ENCODE measurements around the gene PER1. TPM values are rescaled to one million over a fixed set of nuclear protein-coding genes. Genes with fewer than 3 reads are reported as not detected.

The PER1 gene
- total RNA-seq, 1 donor from 2014 or later, result 34.5 TPM

DNA sequence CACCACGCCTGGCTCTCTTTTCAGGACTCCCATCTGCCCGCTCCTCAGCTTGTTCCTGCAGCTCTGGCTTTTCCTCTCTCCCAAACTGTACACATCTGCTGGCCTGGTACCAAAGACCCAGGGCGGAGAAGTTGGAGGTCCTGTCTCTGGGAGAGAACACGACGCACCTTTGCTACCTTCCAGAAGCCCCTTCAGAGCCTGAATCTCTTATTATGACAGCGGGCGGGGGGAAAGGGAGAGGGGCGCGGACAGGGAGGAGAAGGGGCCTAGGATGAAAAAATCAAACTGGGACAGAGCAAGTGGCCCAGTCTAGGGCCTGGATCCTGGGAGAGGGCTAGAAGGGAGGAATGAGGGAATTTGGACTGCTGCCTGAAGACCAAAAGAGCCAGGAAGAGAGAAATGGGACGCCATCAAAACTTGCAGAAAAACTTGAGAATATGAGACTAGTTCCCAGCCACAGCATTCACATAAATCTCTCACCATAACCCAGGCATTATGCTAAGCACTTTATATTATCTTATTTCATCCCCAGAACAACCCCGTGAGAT is 2.5 kb upstream of the PER1 start:
- DNase-seq (ENCODE audit: low read depth), result no peak

DNA sequence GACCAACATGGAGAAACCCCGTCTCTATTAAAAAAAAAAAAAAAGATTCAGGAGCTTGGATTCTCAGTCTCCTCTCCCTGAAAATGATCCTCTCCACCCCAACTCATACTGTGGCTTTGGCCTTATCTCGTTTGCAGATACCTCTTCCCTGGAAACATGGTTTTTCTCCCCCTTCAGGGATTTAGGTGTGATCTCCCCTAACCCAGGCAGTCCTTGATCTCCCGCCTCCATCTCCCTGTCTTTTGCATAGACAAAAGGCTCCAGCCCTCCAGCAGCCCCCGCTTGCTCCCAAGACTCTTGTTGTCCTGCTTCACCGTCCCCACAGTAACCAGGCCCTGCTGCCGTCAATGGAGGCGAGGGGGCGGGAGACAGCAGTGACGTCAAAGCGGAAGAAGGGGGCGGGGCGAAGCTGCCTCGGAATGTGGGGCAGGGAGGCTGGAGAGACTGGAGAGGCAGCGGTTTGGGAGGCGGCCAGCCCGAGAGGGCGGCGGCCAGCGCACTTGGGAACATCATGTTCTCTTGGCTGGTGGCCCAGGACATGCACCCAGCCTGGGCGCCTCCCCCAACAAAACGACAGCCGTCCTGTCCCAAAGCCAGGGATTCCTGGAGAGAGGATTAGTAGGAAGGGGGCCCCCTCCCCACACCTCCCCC is 1.9 kb upstream of the PER1 start:
- peak; percentile 95 for DNase-seq (ENCODE audit: low read depth)

DNA sequence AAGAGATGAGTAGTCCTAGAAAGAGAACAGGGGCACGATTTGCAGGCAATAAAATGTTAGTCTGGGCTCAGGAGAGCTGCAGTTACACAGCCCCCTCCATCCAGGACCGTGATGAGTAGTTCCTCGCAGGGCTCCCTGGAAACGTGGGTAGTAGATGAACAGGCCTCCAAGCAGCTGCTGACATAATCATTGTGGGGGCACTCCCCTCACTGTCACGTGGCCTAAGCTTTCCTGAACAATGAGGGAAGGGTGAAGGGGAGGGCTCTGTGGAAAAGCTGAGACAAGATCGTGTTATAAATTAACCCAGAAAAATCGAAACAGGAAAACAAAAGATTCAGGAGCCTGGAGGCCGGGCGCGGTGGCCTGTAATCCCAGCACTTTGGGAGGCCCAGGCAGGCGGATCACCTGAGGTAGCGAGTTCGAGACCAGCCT is 1.3 kb upstream of the PER1 start:
- peak; percentile 99 for DNase-seq (ENCODE audit: low read depth)

DNA sequence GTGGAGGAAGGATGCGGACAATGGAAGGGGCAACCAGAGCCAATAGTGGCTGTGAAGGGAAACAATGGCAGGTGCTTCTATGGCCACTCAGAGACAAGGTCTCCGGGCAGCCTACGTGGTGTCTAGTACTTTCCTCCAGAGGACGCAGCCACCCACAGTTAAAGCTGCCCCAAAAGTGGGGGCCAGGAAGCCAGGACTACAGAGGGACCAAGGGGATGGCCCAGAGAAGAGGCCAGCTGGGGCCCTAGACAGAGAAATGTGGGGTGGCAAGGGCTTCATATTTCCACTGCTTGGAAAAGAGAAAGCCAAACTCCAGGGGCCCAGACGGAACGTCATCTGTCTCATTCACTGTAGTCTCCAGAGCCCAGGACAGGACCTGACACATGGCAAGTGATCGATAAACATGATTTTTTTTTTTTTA is 837 bp upstream of the PER1 start:
- no peak for DNase-seq (ENCODE audit: low read depth)

DNA sequence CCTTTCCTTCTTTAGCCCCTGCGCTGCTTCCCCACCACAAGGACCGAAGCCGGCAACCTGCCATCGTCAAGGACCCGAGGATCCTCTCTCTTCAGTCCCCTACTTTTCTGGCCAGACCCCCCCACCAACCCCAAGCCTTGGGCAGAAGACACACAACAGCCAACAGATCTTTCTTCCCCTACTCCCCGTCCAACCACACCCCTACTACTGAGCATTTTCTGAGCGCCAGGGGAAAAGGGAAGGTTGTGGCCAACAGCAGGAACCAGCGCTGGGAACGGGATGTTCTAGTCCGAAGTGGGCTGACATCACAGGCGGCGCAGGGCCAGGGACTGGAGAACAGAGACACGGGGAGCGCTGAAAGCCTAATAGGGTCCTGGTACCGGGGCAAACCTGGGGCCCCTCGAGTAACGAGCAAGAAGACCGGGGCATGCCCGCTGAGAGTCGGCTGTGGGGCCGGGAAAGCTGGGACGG is 528 bp downstream of the PER1 start:
- DNase-seq (ENCODE audit: low read depth), result peak; percentile 26

DNA sequence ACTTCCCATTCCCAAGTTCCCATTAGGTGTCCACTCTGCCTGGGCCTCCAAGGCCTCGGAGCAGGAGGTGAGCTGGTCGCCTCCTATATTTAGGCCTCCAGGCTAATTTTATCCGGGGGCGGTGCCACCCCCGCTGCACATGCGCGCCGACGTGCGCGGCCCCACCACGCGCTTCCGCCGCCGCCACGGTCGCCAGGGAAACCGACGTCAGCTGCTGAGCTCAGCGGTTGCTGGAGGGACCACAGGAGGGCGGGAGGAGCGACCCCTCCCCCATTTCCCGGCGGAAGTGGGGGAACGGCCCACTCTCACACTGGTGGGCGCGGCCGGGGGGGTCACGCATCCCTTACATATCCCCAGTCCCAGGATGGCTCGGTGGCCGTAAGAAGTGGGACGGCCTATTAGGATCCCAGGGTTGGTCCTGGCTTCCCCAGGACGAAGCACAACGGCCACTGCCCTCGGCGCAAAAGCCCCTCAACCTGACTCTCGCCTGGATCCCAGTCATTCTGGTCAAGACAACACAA is 1.0 kb downstream of the PER1 start:
- DNase-seq (ENCODE audit: low read depth), result peak; percentile 62

DNA sequence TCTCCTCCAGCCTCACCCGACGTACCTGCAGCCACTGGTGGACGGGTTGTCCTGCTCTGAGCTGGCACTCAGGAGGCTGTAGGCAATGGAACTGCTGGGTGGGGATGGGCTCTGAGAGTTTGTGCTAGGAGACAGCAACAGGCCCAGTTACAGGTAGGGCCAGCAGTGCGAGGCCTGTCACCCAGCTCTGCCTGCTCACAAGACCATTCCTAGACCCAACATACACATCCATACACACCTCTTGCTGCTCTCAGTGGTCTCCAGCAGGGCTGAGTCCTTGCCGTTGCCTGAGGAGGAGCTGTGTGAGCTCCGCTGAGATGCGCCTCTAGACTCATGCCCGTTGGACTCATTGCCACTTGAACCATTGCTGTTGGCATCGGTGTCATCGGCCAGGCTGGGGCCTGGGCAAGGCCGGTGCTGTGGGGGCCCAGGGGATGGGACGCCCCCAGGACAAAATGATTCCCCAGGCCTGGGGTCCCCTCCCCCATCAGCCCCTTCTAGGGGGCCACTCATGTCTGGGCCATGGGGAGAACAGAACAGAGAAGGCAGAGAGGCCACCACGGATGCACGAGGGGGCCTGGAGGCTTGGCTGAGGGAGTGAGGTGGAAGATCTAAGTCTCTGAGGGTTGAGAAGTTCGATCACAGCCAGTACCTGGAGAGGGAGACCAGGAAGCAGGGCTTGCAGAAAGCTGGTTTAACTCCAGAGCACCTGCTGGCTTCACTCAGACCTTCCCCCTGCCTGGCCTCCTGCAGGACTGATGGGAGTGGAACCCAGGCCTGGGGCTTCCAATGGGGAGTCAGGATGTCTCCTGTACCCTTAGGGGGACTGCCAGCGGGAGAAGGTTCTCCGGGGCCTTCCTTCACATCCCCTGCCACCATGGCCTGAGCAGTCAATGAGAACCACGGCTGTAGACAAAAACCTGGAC is 1.7 kb downstream of the PER1 start:
- no peak for DNase-seq (ENCODE audit: low read depth)

DNA sequence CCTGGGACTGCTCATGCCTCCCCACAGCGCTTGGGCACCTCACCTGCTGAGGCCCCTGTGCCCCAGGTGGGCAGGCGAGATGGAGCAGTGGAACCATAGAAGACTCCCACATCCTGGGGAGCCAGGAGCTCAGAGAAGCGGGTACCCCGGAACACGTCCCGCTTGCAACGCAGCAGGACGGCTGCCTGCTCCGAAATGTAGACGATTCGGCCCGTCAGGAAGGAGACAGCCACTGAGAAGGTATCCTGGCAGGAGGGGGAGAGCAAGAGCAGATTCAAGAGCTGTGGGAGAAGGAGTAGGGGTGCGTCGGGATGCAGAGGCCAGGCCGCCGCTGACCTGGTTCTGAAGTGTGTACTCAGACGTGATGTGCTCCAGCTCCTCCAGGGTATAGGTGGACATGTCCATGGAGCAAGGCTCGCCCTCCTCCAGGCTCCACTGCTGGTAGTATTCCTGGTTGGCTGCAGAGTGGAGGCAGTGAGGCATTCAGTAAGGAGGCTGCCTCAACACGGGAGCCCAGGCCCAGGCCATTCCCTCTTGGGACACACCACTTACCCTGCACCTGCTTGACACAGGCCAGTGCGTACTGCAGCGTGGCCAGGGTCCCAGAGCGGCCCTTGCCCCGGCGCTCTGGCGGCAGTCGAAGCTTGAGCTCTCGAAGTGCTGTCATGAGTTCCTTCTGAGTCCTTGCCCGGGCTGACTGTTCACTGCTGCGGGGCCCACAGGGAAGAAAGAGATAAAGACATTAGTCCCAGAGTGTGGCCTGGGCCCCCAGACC is 2.6 kb downstream of the PER1 start:
- no peak for DNase-seq (ENCODE audit: low read depth)

DNA sequence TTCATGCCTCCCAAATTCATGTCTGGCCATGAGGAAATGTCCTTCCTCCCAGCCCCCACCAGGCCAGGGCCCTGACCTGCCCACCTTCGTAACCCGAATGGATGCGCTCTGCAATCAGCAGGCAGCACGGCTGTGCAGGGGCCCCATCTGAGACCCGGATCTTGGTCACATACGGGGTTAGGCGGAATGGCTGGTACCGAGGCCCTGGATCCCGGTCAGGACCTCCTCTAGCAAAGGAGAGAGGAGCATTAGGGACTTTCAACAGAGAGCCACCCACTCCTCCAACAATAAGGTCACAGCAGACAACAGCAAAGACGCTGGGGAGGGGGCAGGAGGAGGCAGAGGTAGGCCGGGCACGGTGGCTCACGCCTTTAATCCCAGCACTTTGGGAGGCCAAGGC is 3.6 kb downstream of the PER1 start:
- DNase-seq (ENCODE audit: low read depth), result no peak

DNA sequence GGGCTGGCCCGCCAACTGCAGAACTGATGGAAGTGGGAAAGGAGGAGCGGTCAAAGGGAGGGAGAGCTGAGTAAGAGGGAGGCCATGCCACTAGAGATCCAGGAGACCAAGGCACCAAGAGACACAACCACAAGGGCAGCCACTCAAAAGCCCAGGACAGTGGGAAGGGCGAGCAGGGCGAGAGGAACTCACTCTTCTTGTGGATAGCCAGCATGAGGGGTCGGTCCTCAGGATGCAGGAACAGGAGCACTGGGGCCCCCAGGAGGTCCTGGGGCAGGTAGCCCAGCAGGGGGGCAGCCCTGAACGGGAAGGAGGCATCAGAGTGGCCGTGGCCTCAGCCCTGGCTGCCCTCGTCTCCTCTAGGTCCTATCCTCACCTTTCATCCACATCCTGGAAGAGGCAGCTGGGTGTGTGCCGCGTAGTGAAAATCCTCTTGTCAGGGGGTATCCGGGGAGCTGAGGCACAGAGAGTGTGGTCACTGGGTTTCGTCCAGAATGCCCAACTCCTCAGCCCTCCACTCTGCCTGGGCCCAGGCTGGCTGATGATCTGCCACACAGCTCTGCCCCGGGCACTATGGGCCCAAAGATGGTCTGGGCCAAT is 4.3 kb downstream of the PER1 start:
- no peak for DNase-seq (ENCODE audit: low read depth)

DNA sequence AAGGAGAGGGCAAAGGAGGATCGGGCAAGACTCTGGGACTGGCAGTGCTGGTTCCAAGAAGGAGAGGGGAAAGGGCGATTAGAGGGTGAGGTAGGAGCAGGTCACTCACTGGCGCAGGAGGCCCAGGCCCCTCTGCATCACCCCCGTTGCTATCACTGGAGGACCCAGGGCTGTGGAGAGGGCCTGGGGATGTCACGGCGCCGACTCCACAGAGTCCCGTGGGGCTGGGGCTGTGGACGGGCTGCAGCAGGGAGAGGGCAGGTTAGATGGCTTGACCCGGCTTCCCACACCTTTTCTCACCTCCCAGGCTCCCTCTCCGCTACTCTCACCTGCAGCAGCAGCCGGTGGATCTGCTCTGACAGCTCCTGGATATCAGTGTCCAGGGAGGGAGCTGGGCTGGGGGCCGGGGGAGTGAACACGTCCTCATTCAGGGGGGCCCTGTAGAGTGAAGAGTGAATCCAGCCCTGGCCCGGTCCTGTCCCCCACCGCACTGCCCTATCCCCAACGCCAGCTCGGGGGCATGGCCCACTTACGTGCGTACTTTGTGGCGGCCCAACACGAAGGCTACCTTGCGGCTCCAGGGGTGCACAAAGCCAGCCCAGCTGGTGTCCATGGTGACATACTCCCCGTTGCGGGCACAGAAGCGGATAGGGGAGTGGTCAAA is 4.9 kb downstream of the PER1 start:
- DNase-seq (ENCODE audit: low read depth), result no peak

DNA sequence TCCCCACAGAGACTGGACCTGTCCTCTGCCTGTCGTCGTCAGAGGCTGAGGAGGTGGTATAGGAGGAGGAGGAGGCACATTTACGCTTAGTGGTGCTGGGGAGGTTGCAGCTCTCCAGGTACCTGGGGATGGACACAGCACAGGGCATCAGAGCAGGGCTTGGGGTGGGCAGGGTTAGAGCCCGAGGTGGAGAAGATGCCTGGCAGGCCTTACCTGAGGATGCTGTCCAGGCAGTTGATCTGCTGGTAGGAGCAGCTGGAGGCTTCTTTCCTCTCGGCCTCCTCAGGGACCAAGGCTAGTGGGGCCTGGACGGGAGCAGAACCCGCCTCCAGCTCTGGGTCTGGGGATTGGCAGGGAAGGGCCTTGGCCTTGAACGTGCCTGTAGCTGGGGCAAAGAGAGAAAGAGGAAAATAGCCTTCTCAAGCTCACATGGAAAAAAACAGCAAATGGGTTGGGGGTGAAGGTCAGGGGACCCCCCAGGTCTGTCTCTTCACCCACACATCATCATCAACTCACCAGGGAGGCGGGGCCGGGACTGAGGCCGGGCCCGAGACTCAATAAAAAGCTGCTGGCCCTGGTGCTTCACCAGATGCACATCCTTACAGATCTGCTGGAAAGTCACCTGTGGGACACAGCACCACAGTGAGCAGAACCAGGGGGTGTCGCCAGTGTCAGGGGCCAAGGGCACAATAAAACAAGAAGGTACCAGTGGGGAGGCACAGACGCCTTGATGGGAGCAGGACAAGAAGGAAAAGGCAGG is 5.6 kb downstream of the PER1 start:
- DNase-seq (ENCODE audit: low read depth), result no peak

DNA sequence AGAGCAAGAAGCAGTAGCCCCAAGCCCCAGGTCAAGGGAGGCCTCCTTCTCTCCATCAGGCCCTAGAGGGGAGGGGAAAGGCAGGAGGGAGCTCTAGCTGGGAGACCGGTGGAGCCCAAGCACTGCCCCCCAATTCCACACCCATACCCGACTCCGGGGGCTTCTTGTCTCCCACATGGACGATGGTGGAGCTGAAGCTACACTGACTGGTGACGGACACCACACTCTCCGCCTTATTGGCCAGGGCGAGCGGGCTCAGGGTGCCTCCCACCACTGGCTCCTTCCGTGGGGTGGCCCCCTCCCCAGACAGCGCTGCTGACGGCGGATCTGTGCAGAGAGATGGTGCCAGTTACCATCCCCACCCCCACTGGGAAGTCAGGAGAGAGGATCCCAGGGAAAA is 6.4 kb downstream of the PER1 start:
- no peak for DNase-seq (ENCODE audit: low read depth)

DNA sequence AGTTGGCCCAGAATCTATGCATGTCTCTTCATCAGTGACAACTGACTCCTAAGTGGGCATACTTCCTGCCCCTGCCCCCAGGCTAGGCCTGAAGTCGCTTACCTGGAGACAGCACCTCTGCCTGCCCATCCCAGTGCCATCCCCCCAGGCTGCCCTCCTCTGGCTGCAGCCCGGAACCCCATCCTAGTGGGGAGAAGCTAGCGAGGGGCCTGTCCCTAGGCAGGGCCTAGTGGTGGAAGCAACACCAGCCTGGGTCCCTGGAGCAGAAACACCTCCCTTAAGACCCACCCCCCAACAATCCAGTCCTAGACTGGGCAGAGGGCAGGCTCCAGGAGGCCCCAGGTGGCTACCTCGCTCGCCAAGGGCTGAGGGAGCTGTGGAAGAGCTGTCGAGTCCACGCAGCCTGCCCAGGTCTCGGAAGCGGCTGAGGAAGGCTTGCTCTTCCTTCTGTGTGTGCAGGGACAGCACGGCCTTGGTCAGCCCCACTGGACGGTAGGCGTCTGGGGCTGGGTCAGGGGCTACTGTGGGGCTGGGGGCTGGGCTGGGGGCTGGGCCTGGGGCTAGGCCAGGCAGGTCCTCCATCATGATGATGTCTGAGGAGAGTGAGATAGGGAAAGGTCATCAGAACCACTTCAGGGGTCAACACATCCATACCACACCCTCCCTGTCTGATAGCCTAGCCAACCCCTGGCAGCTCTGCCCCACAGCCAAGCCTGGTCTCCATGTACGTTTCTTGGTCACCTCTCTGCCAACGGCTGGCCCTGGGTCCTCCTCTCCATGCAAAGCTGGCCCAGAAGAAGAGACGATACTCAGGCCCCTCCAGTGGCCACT is 7.6 kb downstream of the PER1 start:
- DNase-seq (ENCODE audit: low read depth), result no peak

DNA sequence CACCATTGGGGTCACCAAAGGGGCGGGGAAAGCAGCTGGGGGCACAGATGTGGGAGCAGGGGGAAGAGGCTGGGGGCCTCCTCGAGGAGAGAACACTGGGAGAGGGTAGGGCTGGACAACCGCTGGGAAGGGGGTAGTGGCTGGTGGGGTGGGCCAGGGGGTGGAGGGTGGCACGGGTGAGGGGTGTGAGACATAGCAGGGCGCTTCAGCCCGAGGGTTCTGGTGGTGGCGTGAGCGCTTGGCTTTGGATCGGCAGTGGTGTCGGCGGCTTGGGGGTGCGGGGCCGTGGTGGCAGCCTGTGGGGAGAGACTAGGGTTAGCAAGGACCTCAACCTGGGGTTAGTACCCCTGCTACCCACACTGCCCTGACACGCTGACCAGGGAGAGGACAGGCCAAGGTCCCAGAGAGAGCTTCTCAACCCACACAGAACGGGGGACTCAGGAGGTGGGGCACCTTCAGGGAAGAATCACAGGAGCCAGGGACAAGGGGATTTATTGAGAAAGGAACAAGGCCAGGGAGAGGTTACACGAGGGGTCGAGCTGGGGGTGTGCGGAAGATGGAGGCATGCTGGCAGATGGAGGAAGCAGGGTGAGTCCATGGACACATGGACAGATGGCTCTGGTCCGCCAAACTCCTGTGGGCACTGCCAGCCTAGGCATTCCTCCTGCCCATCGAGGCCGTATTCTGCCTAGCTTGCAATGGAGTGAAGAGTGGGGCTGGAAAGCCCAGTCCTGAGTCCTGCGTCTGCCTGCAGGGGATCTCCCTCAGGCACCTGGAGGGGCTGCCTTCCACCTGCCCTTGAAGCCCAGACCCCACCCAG is 8.4 kb downstream of the PER1 start:
- DNase-seq (ENCODE audit: low read depth), result no peak

DNA sequence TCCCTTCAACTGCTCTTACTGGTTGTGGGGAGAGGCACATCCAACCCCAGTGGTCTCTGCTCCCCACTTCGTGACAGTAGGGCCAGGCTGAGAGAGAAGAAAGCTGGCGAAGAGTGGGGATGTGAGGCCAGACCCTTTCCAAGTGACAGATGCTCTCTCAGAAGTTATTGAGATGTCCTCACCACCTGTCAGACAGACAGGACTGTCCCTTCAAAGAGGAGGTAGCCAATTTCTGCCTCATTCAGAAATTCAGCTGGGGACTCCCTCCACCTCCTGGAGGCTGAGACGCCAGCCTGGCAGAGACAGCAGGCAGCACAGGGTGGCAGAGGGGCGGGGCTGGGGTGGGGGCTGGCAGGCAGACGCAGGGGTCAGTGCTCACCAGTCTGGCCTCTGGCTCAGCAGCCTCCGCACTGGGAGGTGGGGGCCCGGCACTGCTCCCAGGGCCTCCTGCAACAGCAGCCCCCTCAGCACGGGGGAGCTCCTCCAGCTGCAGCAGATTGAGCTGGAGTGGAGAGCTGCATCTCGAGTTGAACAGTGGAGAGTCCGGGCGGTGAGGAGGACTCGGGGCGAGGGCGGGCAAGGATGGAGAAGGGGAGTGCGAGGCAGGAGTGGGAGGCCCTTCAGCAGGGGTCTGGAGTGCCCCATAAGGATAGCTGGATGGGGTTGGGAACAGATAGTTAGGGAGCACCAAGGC is 9.2 kb downstream of the PER1 start:
- no peak for DNase-seq (ENCODE audit: low read depth)

DNA sequence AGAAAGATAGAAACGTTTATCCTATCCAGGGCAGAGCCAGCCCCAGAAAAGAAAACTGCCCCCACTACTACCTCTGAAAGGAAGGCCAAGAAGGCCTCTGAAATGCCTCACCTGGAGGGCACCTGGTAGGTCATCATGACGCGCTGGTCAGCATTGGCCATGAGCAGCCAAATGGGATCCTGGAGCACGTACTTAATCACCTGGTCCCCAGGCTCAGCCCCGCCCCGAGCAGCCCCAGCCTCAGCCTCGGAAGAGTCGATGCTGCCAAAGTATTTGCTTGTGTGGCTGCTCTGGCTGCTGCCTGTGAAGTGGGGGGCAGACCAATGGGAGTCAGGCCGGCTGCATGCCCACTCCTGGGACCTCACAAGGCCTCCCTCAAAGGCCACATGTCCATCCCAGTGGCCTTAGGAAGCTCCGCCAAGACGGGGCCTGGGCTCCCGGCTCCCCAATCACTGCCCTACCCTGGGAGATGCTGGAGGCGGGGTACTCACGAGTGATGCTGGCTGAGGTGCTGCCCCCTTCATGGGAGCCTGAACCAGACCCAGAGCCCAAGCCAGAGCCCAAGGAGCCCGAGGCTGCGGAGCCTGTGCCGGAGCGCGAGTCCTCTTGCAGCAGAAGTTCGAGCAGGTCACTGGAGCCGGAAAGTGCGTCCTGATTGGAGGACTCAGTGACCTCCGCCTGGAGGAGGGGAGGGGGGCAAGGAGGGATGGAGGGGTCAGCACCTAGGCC is 9.9 kb downstream of the PER1 start:
- DNase-seq (ENCODE audit: low read depth), result no peak
